ENCODE data around the gene FBXL17.

DNA sequence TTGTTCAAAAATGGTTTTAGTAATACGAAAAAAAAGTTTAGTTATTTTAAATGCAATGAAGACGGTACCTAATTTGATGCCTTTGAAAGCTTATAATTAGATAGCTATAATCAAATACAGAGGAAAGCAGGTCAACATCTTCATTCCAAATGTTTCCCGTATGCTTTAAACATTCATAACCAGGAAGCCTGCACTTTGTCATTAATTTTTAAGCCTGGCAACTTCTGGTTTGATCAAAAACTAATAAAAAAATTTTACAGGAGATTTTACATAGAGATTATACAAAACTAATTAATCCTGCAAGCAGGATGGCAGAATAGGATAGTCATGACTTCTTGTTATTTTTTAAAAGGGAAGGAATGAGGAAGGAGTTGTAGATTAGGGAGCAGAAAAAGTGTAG lies 353.0 kb downstream of the FBXL17 start:
- TF ChIP-seq CTCF (conservative IDR thresholded peaks at IDR 0.05; ENCODE audit: low read length) (no peak), EZH2phosphoT487 (IDR thresholded peaks at IDR 0.05; ENCODE audit: borderline replicate concordance) (no peak)
